OCI-LY1 (cell line): ENCODE measurements around the gene BTBD9.

Source experiments
- H2AFZ ChIP-seq: fragments of 200-600 bp; sonication (generic), shearing (Covaris generic); 2 replicates; pipeline ENCODE4 v1.6.0; 2014; ENCODE audit warnings: antibody characterized with exemption, mild to moderate bottlenecking, low read length
- H3F3A ChIP-seq: fragments of 200-600 bp; sonication (generic), shearing (Covaris generic); 2 replicates; pipeline ENCODE4 v1.6.0; 2014; ENCODE audit warnings: mild to moderate bottlenecking, antibody characterized with exemption, low read length, moderate library complexity; ENCODE audit not compliant: insufficient read depth
- H3K27ac ChIP-seq: fragments of 200-600 bp; sonication (generic); 2 replicates; pipeline ENCODE4 v1.5.1; 2014; ENCODE audit warnings: low read length, mixed run types, mild to moderate bottlenecking, low read depth; ENCODE audit not compliant: poor library complexity, severe bottlenecking
- H3K27me3 ChIP-seq: fragments of 200-600 bp; sonication (generic); 2 replicates; pipeline ENCODE4 v1.6.0; 2014; ENCODE audit warnings: antibody characterized with exemption, mild to moderate bottlenecking, low read length, moderate library complexity; ENCODE audit not compliant: insufficient read depth
- H3K36me3 ChIP-seq: fragments of 200-600 bp; sonication (generic); 2 replicates; pipeline ENCODE4 v1.6.1; 2014; ENCODE audit warnings: mild to moderate bottlenecking, antibody characterized with exemption, low read length, moderate library complexity, mixed read lengths; ENCODE audit not compliant: insufficient read depth
- H3K4me1 ChIP-seq: fragments of 200-600 bp; sonication (generic); 2 replicates; pipeline ENCODE4 v1.5.1; 2014; ENCODE audit warnings: mild to moderate bottlenecking, low read length, moderate library complexity; ENCODE audit not compliant: insufficient read depth, severe bottlenecking
- H3K4me2 ChIP-seq: fragments of 200-600 bp; sonication (generic), shearing (Covaris generic); 2 replicates; pipeline ENCODE4 v1.6.1; 2014; ENCODE audit warnings: low read length
- H3K4me3 ChIP-seq: fragments of 200-600 bp; sonication (generic); 2 replicates; pipeline ENCODE4 v1.5.1; 2014; ENCODE audit warnings: low read length, low read depth, mild to moderate bottlenecking, mixed read lengths; ENCODE audit not compliant: poor library complexity, severe bottlenecking
- H3K79me2 ChIP-seq: fragments of 200-600 bp; shearing (Covaris generic); 2 replicates; pipeline ENCODE4 v1.6.1; 2016; ENCODE audit warnings: mixed run types, low read length, mixed read lengths; ENCODE audit not compliant: insufficient read depth
- H3K9ac ChIP-seq: fragments of 200-600 bp; sonication (generic), shearing (Covaris generic); 2 replicates; pipeline ENCODE4 v1.6.1; 2014; ENCODE audit warnings: mild to moderate bottlenecking, low read length, mixed read lengths
- H3K9me2 ChIP-seq: fragments of 200-600 bp; sonication (generic), shearing (Covaris generic); 2 replicates; pipeline ENCODE4 v1.6.1; 2014; ENCODE audit warnings: low read depth, mild to moderate bottlenecking, low read length, mixed read lengths
- H3K9me3 ChIP-seq: fragments of 200-600 bp; shearing (Covaris generic); 2 replicates; pipeline ENCODE4 v1.6.1; 2014; ENCODE audit warnings: low read length, mixed read lengths
- H4K20me1 ChIP-seq: fragments of 200-600 bp; sonication (generic), shearing (Covaris generic); 2 replicates; pipeline ENCODE4 v1.6.0; 2016; ENCODE audit warnings: mild to moderate bottlenecking, low read length; ENCODE audit not compliant: insufficient read depth
- CTCF ChIP-seq: fragments of 200-600 bp; sonication (generic), shearing (Covaris generic); IDR thresholded peaks from 2 replicates; pipeline ENCODE4 v1.5.1; 2017; ENCODE audit warnings: mild to moderate bottlenecking, antibody characterized with exemption, low read length, moderate library complexity, mixed read lengths
- EZH2 ChIP-seq: fragments of 200-600 bp; sonication (generic), shearing (Covaris generic); IDR thresholded peaks from 2 replicates; pipeline ENCODE4 v1.8.0; 2017; ENCODE audit warnings: borderline replicate concordance, mixed run types, mild to moderate bottlenecking, antibody characterized with exemption, low read length, moderate library complexity, mixed read lengths

Gene BTBD9

GRCh38 chr6:38588631-38589366 lies 50.9 kb downstream of the BTBD9 start:
- H4K20me1 ChIP-seq, result no peaks in the 10 kb centered on the region
- H3K9me3 ChIP-seq, result no peaks in the 10 kb centered on the region
- H3K9ac ChIP-seq, result no peak overlapping the region
- no peaks in the 10 kb centered on the region for H3K79me2 ChIP-seq
- H3K4me2 ChIP-seq, result no peak overlapping the region
- no peaks in the 10 kb centered on the region for H3K4me1 ChIP-seq
- no peaks in the 10 kb centered on the region for H3K36me3 ChIP-seq
- no peaks in the 10 kb centered on the region for H3K9me2 ChIP-seq
- H3F3A ChIP-seq, result no peaks in the 10 kb centered on the region
- no peaks in the 10 kb centered on the region for H3K27me3 ChIP-seq
- no peak overlapping the region for H3K27ac ChIP-seq
- TF ChIP-seq CTCF (no peak), EZH2 (no peak)
- no peak overlapping the region for H2AFZ ChIP-seq
- H3K4me3 ChIP-seq, result no peak overlapping the region

GRCh38 chr6:38587766-38588362 lies 51.9 kb downstream of the BTBD9 start:
- H3K9me2 ChIP-seq, result no peaks in the 10 kb centered on the region
- no peak overlapping the region for H3K27ac ChIP-seq
- H2AFZ ChIP-seq, result no peak overlapping the region
- H3F3A ChIP-seq, result no peaks in the 10 kb centered on the region
- H3K4me1 ChIP-seq, result no peaks in the 10 kb centered on the region
- no peak overlapping the region for H3K4me2 ChIP-seq
- H3K27me3 ChIP-seq, result no peaks in the 10 kb centered on the region
- no peaks in the 10 kb centered on the region for H3K9me3 ChIP-seq
- no peaks in the 10 kb centered on the region for H4K20me1 ChIP-seq
- H3K9ac ChIP-seq, result no peak overlapping the region
- TF ChIP-seq EZH2, result no peak
- no peak for TF ChIP-seq CTCF
- no peak overlapping the region for H3K4me3 ChIP-seq
- H3K36me3 ChIP-seq, result no peaks in the 10 kb centered on the region
- no peaks in the 10 kb centered on the region for H3K79me2 ChIP-seq

GRCh38 chr6:38586992-38587391 lies 52.7 kb downstream of the BTBD9 start:
- Histone ChIP-seq H3K27ac (no peak overlapping the region), H3F3A (no peaks in the 10 kb centered on the region), H3K9me3 (no peaks in the 10 kb centered on the region), H3K79me2 (no peaks in the 10 kb centered on the region), H4K20me1 (no peaks in the 10 kb centered on the region), H3K36me3 (no peaks in the 10 kb centered on the region), H3K27me3 (no peaks in the 10 kb centered on the region), H3K4me1 (no peaks in the 10 kb centered on the region), H3K4me2 (no peak overlapping the region), H3K4me3 (no peak overlapping the region), H3K9me2 (no peaks in the 10 kb centered on the region), H2AFZ (no peak overlapping the region), H3K9ac (no peak overlapping the region)
- TF ChIP-seq CTCF, result no peak
- no peak for TF ChIP-seq EZH2
